Fibroblast of villous mesenchyme (primary cell): ENCODE data around the gene ZNF92. TPM values are rescaled to one million over a fixed set of nuclear protein-coding genes. Genes with fewer than 3 reads are reported as not detected.
A peak's percentile ranks its signal among the peaks of the same experiment; 100 is the strongest.
"Not testable (repeated sequence)": the region's sequence is repeated elsewhere in the genome, so short reads cannot be mapped to it uniquely, and the experiment has no call there.

Experiments used
- DNase-seq: peaks from one replicate; pipeline ENCODE4 v3.0.0-alpha.2; 2010; ENCODE audit warnings: low read depth
- H3K4me3 ChIP-seq: 2 replicates; pipeline ENCODE4 v1.5.1; 2011; ENCODE audit warnings: low read depth, mild to moderate bottlenecking, low read length
- CTCF ChIP-seq: IDR thresholded peaks from 2 replicates; pipeline ENCODE4 v1.5.1; 2012; ENCODE audit warnings: low read depth, mild to moderate bottlenecking, low read length; ENCODE audit not compliant: insufficient read depth
- total RNA-seq: library from RNA; depleted of rRNA; stranded (reverse); fragments of >200 nt; gene quantifications from 2 replicates; pipeline ENCODE4 v1.2.3, GENCODE V29; 2012

ZNF92 gene
- 5.8 and 9.9 TPM in 2 replicates for total RNA-seq

- DNase-seq: peak; percentile 95
- H3K4me3 ChIP-seq: peak within 1 kb of the TSS; percentile 95
- TF ChIP-seq CTCF: no peak
These were observed at the start of gene ZNF92 for GRCh38 chr7:65373608-65374351. Gene ZNF92, plus strand, starts transcription at chr7:65373855. Its CDS starts 143 bp downstream, at chr7:65373998.

GRCh38 chr7:65325793-65326432, 47.7 kb upstream of the ZNF92 start:
- peak; percentile 8 for DNase-seq
- no peak overlapping the region for H3K4me3 ChIP-seq
- TF ChIP-seq CTCF: no peak

- H3K4me3 ChIP-seq: no peak overlapping the region
- DNase-seq: no peak
- no peak for TF ChIP-seq CTCF
These were observed 35.3 kb upstream of the ZNF92 start for GRCh38 chr7:65338346-65338745.

- TF ChIP-seq CTCF: no peak
- DNase-seq: no peak
- no peak overlapping the region for H3K4me3 ChIP-seq
These were observed 34.4 kb upstream of the ZNF92 start for GRCh38 chr7:65339257-65339656.

- DNase-seq: no peak
- TF ChIP-seq CTCF: no peak
- H3K4me3 ChIP-seq: no peak overlapping the region
These were observed 30.7 kb upstream of the ZNF92 start for GRCh38 chr7:65342723-65343629.

- DNase-seq, H3K4me3 ChIP-seq: not testable (repeated sequence)
These were observed 29.1 kb upstream of the ZNF92 start for GRCh38 chr7:65344541-65344940.

- no peak for TF ChIP-seq CTCF
- no peak for DNase-seq
- H3K4me3 ChIP-seq: no peak overlapping the region
These were observed 19.4 kb upstream of the ZNF92 start for GRCh38 chr7:65354263-65354662.
